ENCODE measurements around the gene TMEM37.

The TMEM37 gene

GRCh38 chr2:119428488-119429224 is 3.0 kb upstream of the TMEM37 start:
- no peak for DNase-seq (ENCODE audit: extremely low read depth, low read depth)
- no peak for TF ChIP-seq CTCF (IDR thresholded peaks at IDR 0.05; ENCODE audit: low read depth, low read length)

- TF ChIP-seq CTCF (IDR thresholded peaks at IDR 0.05; ENCODE audit: low read depth, low read length) = no peak
- DNase-seq (ENCODE audit: extremely low read depth, low read depth) = no peak
These were observed 2.3 kb upstream of the TMEM37 start for GRCh38 chr2:119429225-119429981.

- no peak for DNase-seq (ENCODE audit: extremely low read depth, low read depth)
- no peak for TF ChIP-seq CTCF (IDR thresholded peaks at IDR 0.05; ENCODE audit: low read depth, low read length)
These were observed 1.6 kb upstream of the TMEM37 start for GRCh38 chr2:119430023-119430498.

GRCh38 chr2:119431976-119432850 is 559 bp downstream of the TMEM37 start:
- TF ChIP-seq CTCF (IDR thresholded peaks at IDR 0.05; ENCODE audit: low read depth, low read length) = no peak
- no peak for DNase-seq (ENCODE audit: extremely low read depth, low read depth)

- no peak for TF ChIP-seq CTCF (IDR thresholded peaks at IDR 0.05; ENCODE audit: low read depth, low read length)
- DNase-seq (ENCODE audit: extremely low read depth, low read depth) = no peak
These were observed 1.3 kb downstream of the TMEM37 start for GRCh38 chr2:119432851-119433522.

GRCh38 chr2:119433636-119434327 is 2.1 kb downstream of the TMEM37 start:
- no peak for DNase-seq (ENCODE audit: extremely low read depth, low read depth)
- TF ChIP-seq CTCF (IDR thresholded peaks at IDR 0.05; ENCODE audit: low read depth, low read length) = no peak

Data from AG09319 (cell line).